H1 (cell line): Measurements from ENCODE around the gene TAMM41. TPM values are rescaled to one million over a fixed set of nuclear protein-coding genes. Genes with fewer than 3 reads are reported as not detected.

Experiments
- CTCF ChIA-PET: fragments of 300-600 bp; sonication (Branson Sonifier 250); formaldehyde crosslinking; loops from one replicate; lab custom pipeline; 2021; ENCODE audit not compliant: partially characterized antibody; lab: Charles Lee
- POLR2A ChIA-PET: fragments of 300-600 bp; sonication (Branson Sonifier 250); formaldehyde crosslinking; loops from one replicate; lab custom pipeline; 2021; ENCODE audit warnings: inconsistent platforms; ENCODE audit not compliant: partially characterized antibody; lab: Charles Lee
- DNase-seq, 2 experiments: peaks; one replicate each; pipeline versions ENCODE4 v3.0.0 to v3.0.0-alpha.2; 2010 to 2022; ENCODE audit warnings: low spot score in 2 of 2, low read depth in 1 of 2, mixed read lengths in 1 of 2
- FAIRE-seq: peaks from 2 replicates; lab custom pipeline; 2011; peaks lifted over from hg19 to GRCh38; lab: Jason Lieb, UNC
- H2AFZ ChIP-seq: 2 replicates; pipeline ENCODE4 v1.8.1; 2012; ENCODE audit warnings: low read length, inconsistent platforms
- H2AK5ac ChIP-seq: 2 replicates; pipeline ENCODE4 v1.6.1; 2013; ENCODE audit warnings: low read depth, low read length
- H2BK120ac ChIP-seq: replicated peaks from 2 replicates; pipeline ENCODE3; 2013; ENCODE audit warnings: low read depth, low read length, inconsistent platforms
- H2BK12ac ChIP-seq: 2 replicates; pipeline ENCODE4 v1.6.1; 2013; ENCODE audit warnings: low read depth, low read length
- H2BK15ac ChIP-seq: 2 replicates; pipeline ENCODE4 v1.6.1; 2013; ENCODE audit warnings: low read length
- H2BK20ac ChIP-seq: 2 replicates; pipeline ENCODE4 v1.6.1; 2013; ENCODE audit warnings: low read length
- H2BK5ac ChIP-seq: 2 replicates; pipeline ENCODE4 v1.6.1; 2013; ENCODE audit warnings: low read depth, low read length
- H3K14ac ChIP-seq: 2 replicates; pipeline ENCODE4 v1.6.1; 2013; ENCODE audit warnings: inconsistent platforms; ENCODE audit not compliant: insufficient read length
- H3K18ac ChIP-seq: 2 replicates; pipeline ENCODE4 v1.6.1; 2013; ENCODE audit warnings: low read length; ENCODE audit errors: extremely low read depth
- H3K23ac ChIP-seq: 2 replicates; pipeline ENCODE4 v1.6.1; 2013; ENCODE audit warnings: inconsistent platforms; ENCODE audit not compliant: insufficient read length
- H3K23me2 ChIP-seq: 2 replicates; pipeline ENCODE4 v1.6.1; 2013; ENCODE audit warnings: low read depth, low read length
- H3K27ac ChIP-seq: 2 replicates; pipeline ENCODE4 v1.6.1; 2011; ENCODE audit warnings: low read depth, low read length, inconsistent platforms
- H3K27me3 ChIP-seq, 4 experiments: replicated peaks in 1 of 4; 1 replicate in 1 of 4; 2 replicates in 3 of 4; pipeline versions ENCODE4 v1.6.1 to v1.8.1; 2011 to 2013; ENCODE audit warnings: low read length in 3 of 4, mild to moderate bottlenecking in 3 of 4, inconsistent platforms in 2 of 4, mixed read lengths in 2 of 4, moderate library complexity in 1 of 4; ENCODE audit not compliant: control insufficient read depth in 3 of 4, insufficient read depth in 3 of 4; ENCODE audit errors: extremely low read depth in 1 of 4
- H3K36me3 ChIP-seq, 4 experiments: 2 replicates each; pipeline versions ENCODE4 v1.6.1 to v1.8.1; 2011 to 2013; ENCODE audit warnings: mild to moderate bottlenecking in 4 of 4, low read length in 3 of 4, moderate library complexity in 2 of 4, control low read depth in 1 of 4, inconsistent platforms in 1 of 4; ENCODE audit not compliant: insufficient read depth in 4 of 4, control insufficient read depth in 2 of 4
- H3K4ac ChIP-seq: replicated peaks from 2 replicates; pipeline ENCODE3; 2013; ENCODE audit warnings: low read length, low read depth, mixed read lengths, inconsistent platforms; ENCODE audit not compliant: insufficient read length
- H3K4me1 ChIP-seq, 4 experiments: replicated peaks in 1 of 4; 1 replicate in 1 of 4; 2 replicates in 3 of 4; pipeline versions ENCODE4 v1.6.1 to v1.8.1; 2011 to 2013; ENCODE audit warnings: low read length in 3 of 4, inconsistent platforms in 2 of 4, mixed read lengths in 1 of 4; ENCODE audit not compliant: insufficient read depth in 4 of 4, control insufficient read depth in 3 of 4
- H3K4me2 ChIP-seq, 2 experiments: 2 replicates each; pipeline versions ENCODE4 v1.6.1 to v1.8.1; 2011 to 2013; ENCODE audit warnings: low read depth in 2 of 2, low read length in 2 of 2, control low read depth in 1 of 2, inconsistent platforms in 1 of 2, mild to moderate bottlenecking in 1 of 2; ENCODE audit not compliant: insufficient read depth in 1 of 2
- H3K4me3 ChIP-seq, 4 experiments: fragments of 200-600, 300-600 bp in 1 of 4; sonication (generic), shearing (Covaris generic), sonication (Bioruptor Twin) in 1 of 4; 2 replicates each; pipeline versions ENCODE4 v1.5.1 to v1.8.1; 2011 to 2016; ENCODE audit warnings: low read length in 4 of 4, low read depth in 3 of 4, control low read depth in 2 of 4, inconsistent platforms in 2 of 4, mild to moderate bottlenecking in 2 of 4, mixed read lengths in 1 of 4, moderate library complexity in 1 of 4; ENCODE audit not compliant: insufficient read depth in 2 of 4; ENCODE audit errors: extremely low read depth in 1 of 4
- H3K56ac ChIP-seq: replicated peaks from 2 replicates; pipeline ENCODE3; 2013; ENCODE audit warnings: low read depth, mild to moderate bottlenecking, mixed read lengths, low read length, inconsistent platforms; ENCODE audit not compliant: insufficient read length
- H3K79me1 ChIP-seq: 2 replicates; pipeline ENCODE4 v1.6.1; 2013; ENCODE audit warnings: low read depth, low read length, control low read depth
- H3K79me2 ChIP-seq, 2 experiments: 2 replicates each; pipeline versions ENCODE4 v1.6.1 to v1.8.1; 2012 to 2013; ENCODE audit warnings: low read length in 2 of 2, mild to moderate bottlenecking in 2 of 2, inconsistent platforms in 1 of 2; ENCODE audit not compliant: insufficient read depth in 2 of 2, control insufficient read depth in 1 of 2
- H3K9ac ChIP-seq, 4 experiments: replicated peaks in 1 of 4; 1 replicate in 1 of 4; 2 replicates in 3 of 4; pipeline versions ENCODE4 v1.6.1 to v1.8.1; 2011 to 2013; ENCODE audit warnings: low read depth in 3 of 4, low read length in 3 of 4, control low read depth in 2 of 4, mild to moderate bottlenecking in 2 of 4, moderate library complexity in 2 of 4, inconsistent platforms in 1 of 4; ENCODE audit errors: extremely low read depth in 1 of 4
- H3K9me3 ChIP-seq, 2 experiments: 2 replicates each; pipeline versions ENCODE4 v1.6.1 to v1.8.1; 2012 to 2013; ENCODE audit warnings: mild to moderate bottlenecking in 2 of 2, moderate library complexity in 2 of 2, control low read depth in 1 of 2, inconsistent platforms in 1 of 2, low read depth in 1 of 2, low read length in 1 of 2, mixed read lengths in 1 of 2; ENCODE audit not compliant: insufficient read depth in 2 of 2
- H4K20me1 ChIP-seq, 2 experiments: replicated peaks in 1 of 2; 2 replicates each; pipeline versions ENCODE3 to v1.8.1; 2011 to 2013; ENCODE audit warnings: inconsistent platforms in 2 of 2, low read length in 2 of 2, mild to moderate bottlenecking in 1 of 2; ENCODE audit not compliant: insufficient read depth in 2 of 2, control insufficient read depth in 1 of 2
- H4K5ac ChIP-seq: 2 replicates; pipeline ENCODE4 v1.6.1; 2013; ENCODE audit warnings: low read length, low read depth, mixed read lengths, inconsistent platforms; ENCODE audit not compliant: insufficient read length
- H4K8ac ChIP-seq: 2 replicates; pipeline ENCODE4 v1.8.0; 2013; ENCODE audit warnings: mild to moderate bottlenecking, moderate library complexity, low read length, inconsistent platforms; ENCODE audit not compliant: insufficient read depth; ENCODE audit errors: extremely low read depth
- H4K91ac ChIP-seq: replicated peaks from 2 replicates; pipeline ENCODE3; 2013; ENCODE audit warnings: low read length, mixed read lengths, inconsistent platforms; ENCODE audit not compliant: insufficient read length
- CTCF ChIP-seq, 3 experiments: IDR thresholded peaks; 1 replicate in 2 of 3; 2 replicates in 1 of 3; pipeline versions ENCODE4 v1.5.1 to v1.6.1; 2011; ENCODE audit warnings: low read length in 3 of 3, mild to moderate bottlenecking in 3 of 3, inconsistent platforms in 2 of 3, low read depth in 1 of 3, moderate library complexity in 1 of 3; ENCODE audit not compliant: insufficient read depth in 1 of 3; ENCODE audit errors: control extremely low read depth in 1 of 3
- MAX ChIP-seq: IDR thresholded peaks from 2 replicates; pipeline ENCODE4 v1.6.1; 2012; ENCODE audit warnings: inconsistent platforms
- RAD21 ChIP-seq, 2 experiments: IDR thresholded peaks in 1 of 2; conservative IDR thresholded peaks in 1 of 2; 2 replicates each; pipeline ENCODE4 v1.6.1; 2011; ENCODE audit warnings: low read depth in 2 of 2, low read length in 2 of 2, improper control_type of control experiment in 1 of 2, inconsistent platforms in 1 of 2, mild to moderate bottlenecking in 1 of 2, moderate library complexity in 1 of 2
- SIN3A ChIP-seq, 2 experiments: IDR thresholded peaks in 1 of 2; conservative IDR thresholded peaks in 1 of 2; 2 replicates each; pipeline ENCODE4 v1.6.1; 2011 to 2012; ENCODE audit warnings: low read length in 2 of 2, improper control_type of control experiment in 1 of 2, low read depth in 1 of 2, mild to moderate bottlenecking in 1 of 2
- SUZ12 ChIP-seq: fragments of 200-600 bp; sonication (generic); IDR thresholded peaks from 2 replicates; pipeline ENCODE4 v1.6.1; 2012; ENCODE audit warnings: mild to moderate bottlenecking, inconsistent platforms, low read length, moderate library complexity, mixed read lengths
- WGBS, 2 experiments: shearing (Covaris generic) in 1 of 2; methylation state at CpG; one replicate each; pipeline versions ENCODE4 v1.1.6 to v1.1.7; 2013 to 2015; ENCODE audit warnings: low lambda C conversion rate in 2 of 2, mixed read lengths in 2 of 2, inconsistent platforms in 1 of 2, low coverage in 1 of 2, missing lambda C conversion rate in 1 of 2; ENCODE audit not compliant: insufficient replicate concordance in 2 of 2, insufficient coverage in 1 of 2, insufficient read length in 1 of 2; ENCODE audit errors: extremely low coverage in 1 of 2, missing lambda C conversion rate in 1 of 2; 5-methylcytosine and 5-hydroxymethylcytosine counted together
- polyA plus RNA-seq, 7 experiments: library from polyadenylated mRNA; depleted of rRNA in 3 of 7; stranded (reverse) in 5 of 7; unstranded in 2 of 7; fragments of >200 nt in 5 of 7; fragments of 200-250 nt in 2 of 7; gene quantifications; 1 replicate in 5 of 7; 2 replicates in 1 of 7; 4 replicates in 1 of 7; pipeline versions ENCODE4 v1.2.1 to v1.2.3, GENCODE V29; 2011 to 2013; ENCODE audit warnings: missing spikeins in 2 of 7, mixed read lengths in 2 of 7
- total RNA-seq: library from RNA; stranded (reverse); fragmentation: NEBNext Ultra II Directional; extraction: Animal tissue kit (Norgen Biotek cat#: 25700); gene quantifications from 2 replicates; pipeline ENCODE4 v1.2.1, GENCODE V29; 2021

The TAMM41 gene
- total and polyA plus RNA-seq, 2 of the 8 experiments (the other 6 are each of a cell fraction or from before 2014, with no cell fraction given), result 16.9 to 22.5 TPM

- no peak overlapping the region for H3K9ac ChIP-seq
- CTCF ChIA-PET, result interaction anchor here (0.6 to 3.4 kb wide), 26 partner anchors 8 to 403 kb away, joined by 3 to 20 read pairs (median 4); no protein-coding TSS in a partner anchor
- TF ChIP-seq RAD21 (IDR thresholded peaks at IDR 0.05 in 1 of 2, conservative IDR thresholded peaks at IDR 0.05 in 1 of 2; ENCODE audit: low read depth in 2 of 2, low read length in 2 of 2) (peak; percentile 67 to 75), CTCF (IDR thresholded peaks at IDR 0.05; ENCODE audit: control extremely low read depth in 1 of 3, insufficient read depth in 1 of 3, low read depth in 1 of 3, low read length in 3 of 3) (peak; percentile 70 to 85 (median 77)), SUZ12 (no peak), MAX (peak; percentile 86), SIN3A (conservative IDR thresholded peaks at IDR 0.05 in 1 of 2, IDR thresholded peaks at IDR 0.05 in 1 of 2; ENCODE audit: low read depth in 1 of 2, low read length in 2 of 2) (0 out of 4 replicates have a peak, but pooled peaks of 1 of the 2 experiments have one; percentile 28)
- H3K4me2 ChIP-seq, result no peak overlapping the region
- no peak overlapping the region for H4K8ac ChIP-seq
- no peaks in the 10 kb centered on the region for H4K20me1 ChIP-seq
- H3K56ac ChIP-seq, result no peak overlapping the region
- H2AK5ac ChIP-seq, result no peak overlapping the region
- H3K79me2 ChIP-seq, result no peaks in the 10 kb centered on the region
- H4K5ac ChIP-seq, result no peak overlapping the region
- no peak overlapping the region for H4K91ac ChIP-seq
- H3K18ac ChIP-seq, result no peak overlapping the region
- peaks cover 4 to 13% (median 6%) of the 10 kb centered on the region in 4 experiments; a peak in 6 of 7 replicates for H3K4me1 ChIP-seq
- no peak overlapping the region for H2BK15ac ChIP-seq
- no peak overlapping the region for H3K23ac ChIP-seq
- peaks cover 0 to 2% (median 0%) of the 10 kb centered on the region in 4 experiments; a peak in 2 of 7 replicates for H3K27me3 ChIP-seq
- H2BK5ac ChIP-seq, result no peak overlapping the region
- H2AFZ ChIP-seq, result 0 out of 2 replicates have a peak overlapping the region, but pooled peaks have one; percentile 68
- H3K79me1 ChIP-seq, result no peaks in the 10 kb centered on the region
- no peaks in the 10 kb centered on the region for H3K23me2 ChIP-seq
- H3K36me3 ChIP-seq, result no peaks in the 10 kb centered on the region
- no peak overlapping the region for H3K4ac ChIP-seq
- FAIRE-seq, result no peak
- H2BK120ac ChIP-seq, result no peak overlapping the region
- H3K4me3 ChIP-seq, result no peak overlapping the region
- DNase-seq, result peak; percentile 36 to 71
- H3K14ac ChIP-seq, result no peak overlapping the region
- no peak overlapping the region for H2BK12ac ChIP-seq
- WGBS, 2 experiments, result 20% methylated on average over 2 of the region's 2 CpGs; no CpG with 5 or more reads in 1 of the 2 experiments
- POLR2A ChIA-PET, result interaction anchor here (1.1 to 1.4 kb wide), 2 partner anchors 9 to 17 kb away, joined by 3 to 4 read pairs; no protein-coding TSS in a partner anchor
- no peak overlapping the region for H2BK20ac ChIP-seq
- H3K27ac ChIP-seq, result no peak overlapping the region
- no peaks in the 10 kb centered on the region for H3K9me3 ChIP-seq
These were observed 72.3 kb downstream of the TAMM41 start for GRCh38 chr3:11774296-11774877.
